ENCODE data around the gene GAK.

The GAK gene

DNA sequence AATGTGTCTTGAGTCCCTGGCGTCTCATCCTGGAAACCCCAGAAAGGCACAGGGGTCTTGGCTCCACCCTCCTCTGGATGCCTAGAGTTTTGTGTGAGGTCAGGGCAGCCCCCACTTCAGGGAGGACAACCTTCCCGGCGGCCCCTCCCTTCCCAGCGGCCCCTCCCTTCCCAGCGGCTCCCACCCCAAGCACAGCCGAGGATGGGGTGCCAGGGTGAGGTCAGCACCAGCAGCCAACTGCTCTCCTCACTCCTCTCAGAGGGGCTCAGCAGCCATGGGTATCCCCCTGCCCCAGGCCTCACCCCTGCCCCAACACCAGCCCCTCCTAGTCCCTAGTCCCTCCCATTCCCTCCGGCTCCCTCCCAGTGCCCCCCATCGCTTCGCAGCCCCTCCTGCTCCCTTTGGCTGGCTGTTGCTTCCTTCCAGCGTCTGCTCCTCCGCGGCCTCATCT is 23.8 kb upstream of the GAK start:
- H2AFZ ChIP-seq (ENCODE audit: low read depth, low read length, severe bottlenecking): no peak overlapping the region
- no peak overlapping the region for H3K27ac ChIP-seq (ENCODE audit: low read depth, low read length)
- no peaks in the 10 kb centered on the region for H3K9me3 ChIP-seq (ENCODE audit: insufficient read depth, low read length)
- no peaks in the 10 kb centered on the region for H3K36me3 ChIP-seq (ENCODE audit: low read length)
- no peaks in the 10 kb centered on the region for H3F3A ChIP-seq (ENCODE audit: insufficient read depth)
- H3K4me2 ChIP-seq (ENCODE audit: low read depth, low read length, poor library complexity, severe bottlenecking): no peak overlapping the region
- H3K79me2 ChIP-seq (ENCODE audit: insufficient read depth, low read length): no peaks in the 10 kb centered on the region
- H3K9ac ChIP-seq (ENCODE audit: low read length): no peak overlapping the region
- no peak overlapping the region for H3K4me3 ChIP-seq (ENCODE audit: insufficient read depth, low read length, poor library complexity, severe bottlenecking)
- no peaks in the 10 kb centered on the region for H4K20me1 ChIP-seq (ENCODE audit: low read depth, low read length)
- H3K9me2 ChIP-seq (replicated peaks; ENCODE audit: insufficient read depth, low read length): no peaks in the 10 kb centered on the region
- TF ChIP-seq, protein P1, sequence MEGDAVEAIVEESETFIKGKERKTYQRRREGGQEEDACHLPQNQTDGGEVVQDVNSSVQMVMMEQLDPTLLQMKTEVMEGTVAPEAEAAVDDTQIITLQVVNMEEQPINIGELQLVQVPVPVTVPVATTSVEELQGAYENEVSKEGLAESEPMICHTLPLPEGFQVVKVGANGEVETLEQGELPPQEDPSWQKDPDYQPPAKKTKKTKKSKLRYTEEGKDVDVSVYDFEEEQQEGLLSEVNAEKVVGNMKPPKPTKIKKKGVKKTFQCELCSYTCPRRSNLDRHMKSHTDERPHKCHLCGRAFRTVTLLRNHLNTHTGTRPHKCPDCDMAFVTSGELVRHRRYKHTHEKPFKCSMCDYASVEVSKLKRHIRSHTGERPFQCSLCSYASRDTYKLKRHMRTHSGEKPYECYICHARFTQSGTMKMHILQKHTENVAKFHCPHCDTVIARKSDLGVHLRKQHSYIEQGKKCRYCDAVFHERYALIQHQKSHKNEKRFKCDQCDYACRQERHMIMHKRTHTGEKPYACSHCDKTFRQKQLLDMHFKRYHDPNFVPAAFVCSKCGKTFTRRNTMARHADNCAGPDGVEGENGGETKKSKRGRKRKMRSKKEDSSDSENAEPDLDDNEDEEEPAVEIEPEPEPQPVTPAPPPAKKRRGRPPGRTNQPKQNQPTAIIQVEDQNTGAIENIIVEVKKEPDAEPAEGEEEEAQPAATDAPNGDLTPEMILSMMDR (IDR thresholded peaks at IDR 0.05; ENCODE audit: insufficient read depth, low read length, poor library complexity, severe bottlenecking): no peak
- no peak for TF ChIP-seq EZH2phosphoT487 (conservative IDR thresholded peaks at IDR 0.05; ENCODE audit: low read length)
- H3K27me3 ChIP-seq (ENCODE audit: low read length): no peaks in the 10 kb centered on the region

DNA sequence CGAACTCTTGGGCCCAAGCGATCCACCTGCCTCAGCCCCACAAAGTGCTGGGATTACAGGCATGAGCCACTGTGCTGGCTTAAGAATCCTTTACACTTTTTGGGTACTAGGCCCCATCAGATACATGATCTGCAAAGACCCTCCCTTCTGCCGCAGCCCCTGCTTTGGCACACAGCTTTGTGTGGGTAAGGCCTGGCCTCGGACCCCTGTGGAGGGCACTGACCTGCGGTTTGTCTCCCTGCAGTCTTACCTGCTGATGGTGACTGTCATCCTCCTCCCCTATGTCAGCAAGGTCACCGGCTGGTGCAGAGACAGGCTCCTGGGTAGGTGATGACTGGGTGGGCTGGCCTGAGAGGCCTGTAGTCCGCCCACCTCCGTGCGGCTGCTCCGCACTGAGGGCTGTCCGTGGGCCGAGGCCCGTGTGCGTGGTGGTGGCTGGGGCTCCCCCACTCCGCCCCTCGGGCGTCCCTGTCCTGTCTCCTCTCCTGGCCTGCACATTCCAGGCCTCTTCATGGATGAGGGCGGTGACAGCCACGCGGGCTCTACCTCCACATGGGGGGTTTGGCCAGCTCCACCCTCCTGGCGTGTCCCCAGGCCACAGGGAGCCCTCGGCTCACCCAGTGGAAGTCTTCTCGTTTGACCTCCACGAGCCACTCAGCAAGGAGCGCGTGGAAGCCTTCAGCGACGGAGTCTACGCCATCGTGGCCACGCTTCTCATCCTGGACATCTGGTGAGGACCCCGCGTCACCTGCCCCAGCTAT is 23.2 kb upstream of the GAK start:
- no peak overlapping the region for H2AFZ ChIP-seq (ENCODE audit: low read depth, low read length, severe bottlenecking)
- no peak overlapping the region for H3K27ac ChIP-seq (ENCODE audit: low read depth, low read length)
- TF ChIP-seq, protein P1 (IDR thresholded peaks at IDR 0.05; ENCODE audit: insufficient read depth, low read length, poor library complexity, severe bottlenecking): no peak
- TF ChIP-seq EZH2phosphoT487 (conservative IDR thresholded peaks at IDR 0.05; ENCODE audit: low read length): no peak
- H3K79me2 ChIP-seq (ENCODE audit: insufficient read depth, low read length): no peaks in the 10 kb centered on the region
- H4K20me1 ChIP-seq (ENCODE audit: low read depth, low read length): no peaks in the 10 kb centered on the region
- H3K9me2 ChIP-seq (replicated peaks; ENCODE audit: insufficient read depth, low read length): no peaks in the 10 kb centered on the region
- no peaks in the 10 kb centered on the region for H3F3A ChIP-seq (ENCODE audit: insufficient read depth)
- H3K9me3 ChIP-seq (ENCODE audit: insufficient read depth, low read length): no peaks in the 10 kb centered on the region
- H3K9ac ChIP-seq (ENCODE audit: low read length): no peak overlapping the region
- H3K27me3 ChIP-seq (ENCODE audit: low read length): no peaks in the 10 kb centered on the region
- no peak overlapping the region for H3K4me3 ChIP-seq (ENCODE audit: insufficient read depth, low read length, poor library complexity, severe bottlenecking)
- no peaks in the 10 kb centered on the region for H3K36me3 ChIP-seq (ENCODE audit: low read length)
- no peak overlapping the region for H3K4me2 ChIP-seq (ENCODE audit: low read depth, low read length, poor library complexity, severe bottlenecking)

DNA sequence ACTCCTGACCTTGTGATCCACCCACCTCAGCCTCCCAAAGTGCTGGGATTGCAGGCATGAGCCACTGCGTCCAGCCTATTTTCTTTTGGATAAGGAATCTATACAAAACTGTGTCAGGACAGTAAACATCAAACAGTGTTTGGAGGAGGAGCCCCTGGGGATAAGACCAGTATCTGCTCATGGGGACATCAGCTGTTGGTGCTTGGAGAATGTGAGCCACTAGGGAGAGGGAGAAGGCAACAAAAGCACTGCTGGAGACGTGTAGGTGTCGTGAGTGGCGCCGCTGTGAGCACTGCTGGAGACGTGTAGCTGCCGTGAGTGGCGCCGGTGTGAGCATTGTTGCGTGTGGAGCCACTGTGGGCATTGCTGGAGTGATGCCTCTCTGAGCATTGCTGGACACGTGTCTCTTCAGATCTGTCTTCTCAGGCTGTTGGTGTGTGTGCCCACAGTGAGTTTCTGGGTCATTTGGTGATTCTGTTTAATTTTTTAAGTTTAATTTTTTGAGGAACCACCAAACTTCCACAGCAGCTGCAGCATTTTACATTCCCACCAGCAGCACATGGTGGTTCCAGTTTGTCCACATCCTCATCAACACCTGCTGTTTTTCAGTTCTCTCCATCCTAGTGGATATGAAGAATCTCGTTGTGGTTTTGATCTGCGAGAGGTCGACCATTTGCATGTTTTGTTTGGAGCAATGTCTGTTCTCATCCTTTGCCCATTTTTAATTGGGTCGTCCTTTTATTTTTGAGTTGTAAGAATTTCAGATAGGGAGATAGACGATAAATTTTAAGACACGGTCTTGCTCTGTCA is 22.3 kb upstream of the GAK start:
- Histone ChIP-seq H3K9ac (ENCODE audit: low read length) (no peak overlapping the region), H3K27ac (ENCODE audit: low read depth, low read length) (no peak overlapping the region), H2AFZ (ENCODE audit: low read depth, low read length, severe bottlenecking) (no peak overlapping the region), H3K4me2 (ENCODE audit: low read depth, low read length, poor library complexity, severe bottlenecking) (no peak overlapping the region), H3K27me3 (ENCODE audit: low read length) (no peaks in the 10 kb centered on the region), H3K9me2 (replicated peaks; ENCODE audit: insufficient read depth, low read length) (no peaks in the 10 kb centered on the region), H4K20me1 (ENCODE audit: low read depth, low read length) (no peaks in the 10 kb centered on the region), H3K4me3 (ENCODE audit: insufficient read depth, low read length, poor library complexity, severe bottlenecking) (no peak overlapping the region), H3F3A (ENCODE audit: insufficient read depth) (no peaks in the 10 kb centered on the region), H3K36me3 (ENCODE audit: low read length) (no peaks in the 10 kb centered on the region), H3K79me2 (ENCODE audit: insufficient read depth, low read length) (no peaks in the 10 kb centered on the region), H3K9me3 (ENCODE audit: insufficient read depth, low read length) (no peaks in the 10 kb centered on the region)
- TF ChIP-seq, protein P1 (IDR thresholded peaks at IDR 0.05; ENCODE audit: insufficient read depth, low read length, poor library complexity, severe bottlenecking): no peak
- no peak for TF ChIP-seq EZH2phosphoT487 (conservative IDR thresholded peaks at IDR 0.05; ENCODE audit: low read length)

All from SU-DHL-6 (cell line).